Uterus (tissue), 2 donors: Measurements from ENCODE around the gene IRF2BPL.

Source experiments
- POLR2A ChIP-seq, 2 donors: fragments of 450-650 bp; IDR thresholded peaks; one replicate each; pipeline ENCODE4 v1.6.1; 2016; ENCODE audit warnings: antibody characterized with exemption in 2 of 2, mild to moderate bottlenecking in 1 of 2, moderate library complexity in 1 of 2
- TF ChIP-seq, protein P1 (sequence below), 4 experiments: fragments of 200-600 bp in 2 of 4; fragments of 450-650 bp in 2 of 4; sonication (generic) in 2 of 4; IDR thresholded peaks; one replicate each; pipeline ENCODE4 v1.5.1; 2016 to 2019; ENCODE audit warnings: antibody characterized with exemption in 4 of 4, mild to moderate bottlenecking in 2 of 4, moderate library complexity in 1 of 4

GRCh38 chr14:77077040-77077439 is 48.5 kb upstream of the IRF2BPL start:
- TF ChIP-seq, protein P1, sequence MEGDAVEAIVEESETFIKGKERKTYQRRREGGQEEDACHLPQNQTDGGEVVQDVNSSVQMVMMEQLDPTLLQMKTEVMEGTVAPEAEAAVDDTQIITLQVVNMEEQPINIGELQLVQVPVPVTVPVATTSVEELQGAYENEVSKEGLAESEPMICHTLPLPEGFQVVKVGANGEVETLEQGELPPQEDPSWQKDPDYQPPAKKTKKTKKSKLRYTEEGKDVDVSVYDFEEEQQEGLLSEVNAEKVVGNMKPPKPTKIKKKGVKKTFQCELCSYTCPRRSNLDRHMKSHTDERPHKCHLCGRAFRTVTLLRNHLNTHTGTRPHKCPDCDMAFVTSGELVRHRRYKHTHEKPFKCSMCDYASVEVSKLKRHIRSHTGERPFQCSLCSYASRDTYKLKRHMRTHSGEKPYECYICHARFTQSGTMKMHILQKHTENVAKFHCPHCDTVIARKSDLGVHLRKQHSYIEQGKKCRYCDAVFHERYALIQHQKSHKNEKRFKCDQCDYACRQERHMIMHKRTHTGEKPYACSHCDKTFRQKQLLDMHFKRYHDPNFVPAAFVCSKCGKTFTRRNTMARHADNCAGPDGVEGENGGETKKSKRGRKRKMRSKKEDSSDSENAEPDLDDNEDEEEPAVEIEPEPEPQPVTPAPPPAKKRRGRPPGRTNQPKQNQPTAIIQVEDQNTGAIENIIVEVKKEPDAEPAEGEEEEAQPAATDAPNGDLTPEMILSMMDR (IDR thresholded peaks at IDR 0.05), result no peak
- TF ChIP-seq POLR2A (IDR thresholded peaks at IDR 0.05), result no peak
